Osteocyte (in vitro differentiated cells): ENCODE measurements around the gene SMARCE1. TPM values are rescaled to one million over a fixed set of nuclear protein-coding genes. Genes with fewer than 3 reads are reported as not detected.

Source experiments
- DNase-seq: peaks from one replicate; pipeline ENCODE4 v3.0.0; 2021; ENCODE audit warnings: mixed read lengths; ENCODE audit not compliant: unreplicated experiment; ENCODE audit errors: extremely low spot score
- H3K27ac Mint-ChIP-seq: one replicate; pipeline ENCODE4 v1.8.0; 2021; ENCODE audit warnings: mild to moderate bottlenecking, mixed read lengths; ENCODE audit not compliant: unreplicated experiment
- H3K27me3 Mint-ChIP-seq: one replicate; pipeline ENCODE4 v1.8.0; 2021; ENCODE audit warnings: mixed read lengths; ENCODE audit not compliant: unreplicated experiment
- H3K36me3 Mint-ChIP-seq: one replicate; pipeline ENCODE4 v1.8.0; 2021; ENCODE audit warnings: mixed read lengths; ENCODE audit not compliant: unreplicated experiment
- H3K4me1 Mint-ChIP-seq: one replicate; pipeline ENCODE4 v1.8.0; 2021; ENCODE audit warnings: mixed read lengths; ENCODE audit not compliant: unreplicated experiment
- H3K4me3 Mint-ChIP-seq: one replicate; pipeline ENCODE4 v1.8.0; 2021; ENCODE audit warnings: mild to moderate bottlenecking, moderate library complexity, mixed read lengths; ENCODE audit not compliant: unreplicated experiment
- H3K9me3 Mint-ChIP-seq: one replicate; pipeline ENCODE4 v1.8.0; 2021; ENCODE audit warnings: mixed read lengths; ENCODE audit not compliant: unreplicated experiment
- CTCF ChIP-seq: fragments of 200-600 bp; sonication (generic); IDR thresholded peaks from 2 replicates; pipeline ENCODE4 v1.5.0; 2021; ENCODE audit warnings: antibody characterized with exemption, mild to moderate bottlenecking, moderate library complexity
- total RNA-seq: library from RNA; stranded (reverse); gene quantifications from 2 replicates; pipeline ENCODE4 v1.2.1, GENCODE V29; 2021

The SMARCE1 gene
- total RNA-seq, 1 donor from 2014 or later = 145 TPM

GRCh38 chr17:40582328-40582901 lies 65.2 kb downstream of the SMARCE1 start:
- no peak overlapping the region for H3K4me3 Mint-ChIP-seq
- DNase-seq = no peak
- no peaks in the 10 kb centered on the region for H3K36me3 Mint-ChIP-seq
- peaks cover 57% of the 10 kb centered on the region for H3K27me3 Mint-ChIP-seq
- H3K27ac Mint-ChIP-seq = no peak overlapping the region
- no peak for TF ChIP-seq CTCF
- H3K4me1 Mint-ChIP-seq = no peaks in the 10 kb centered on the region
- peaks cover 17% of the 10 kb centered on the region for H3K9me3 Mint-ChIP-seq

GRCh38 chr17:40580140-40580539 lies 67.5 kb downstream of the SMARCE1 start:
- no peak overlapping the region for H3K27ac Mint-ChIP-seq
- no peak for TF ChIP-seq CTCF
- H3K36me3 Mint-ChIP-seq = no peaks in the 10 kb centered on the region
- no peaks in the 10 kb centered on the region for H3K4me1 Mint-ChIP-seq
- peaks cover 44% of the 10 kb centered on the region for H3K27me3 Mint-ChIP-seq
- H3K4me3 Mint-ChIP-seq = no peak overlapping the region
- no peak for DNase-seq
- peaks cover 12% of the 10 kb centered on the region for H3K9me3 Mint-ChIP-seq

- Mint-ChIP-seq H3K27ac (no peak overlapping the region), H3K4me1 (no peaks in the 10 kb centered on the region), H3K36me3 (no peaks in the 10 kb centered on the region), H3K27me3 (peaks cover 44% of the 10 kb centered on the region), H3K9me3 (peaks cover 12% of the 10 kb centered on the region), H3K4me3 (no peak overlapping the region)
- TF ChIP-seq CTCF = no peak
- DNase-seq = no peak
Measured at GRCh38 chr17:40579471-40579870, 68.1 kb downstream of the SMARCE1 start.

- TF ChIP-seq CTCF = no peak
- DNase-seq = no peak
- peaks cover 30% of the 10 kb centered on the region for H3K27me3 Mint-ChIP-seq
- H3K27ac Mint-ChIP-seq = no peak overlapping the region
- peaks cover 21% of the 10 kb centered on the region for H3K9me3 Mint-ChIP-seq
- no peaks in the 10 kb centered on the region for H3K36me3 Mint-ChIP-seq
- H3K4me1 Mint-ChIP-seq = no peaks in the 10 kb centered on the region
- H3K4me3 Mint-ChIP-seq = no peak overlapping the region
Measured at GRCh38 chr17:40577611-40578065, 70.0 kb downstream of the SMARCE1 start.

- no peak for DNase-seq
- Mint-ChIP-seq H3K27ac (no peak overlapping the region), H3K4me1 (no peaks in the 10 kb centered on the region), H3K36me3 (no peaks in the 10 kb centered on the region), H3K4me3 (no peak overlapping the region), H3K27me3 (peaks cover 34% of the 10 kb centered on the region), H3K9me3 (peaks cover 28% of the 10 kb centered on the region)
- no peak for TF ChIP-seq CTCF
Measured at GRCh38 chr17:40576113-40576740, 71.4 kb downstream of the SMARCE1 start.

Other genes with a start within 250 kb of the SMARCE1 start
- gene TOP2A, start 229.9 kb downstream of the SMARCE1 start, total RNA-seq = 41.9 and 43.3 TPM in 2 replicates
- 2,074 and 2,132 TPM in 2 replicates for gene IGFBP4, start 204.4 kb downstream of the SMARCE1 start, total RNA-seq
- gene TNS4, start 146.2 kb downstream of the SMARCE1 start, total RNA-seq = 0.21 and 0.73 TPM in 2 replicates
- 0.21 TPM in 1 of 2 replicates, not detected in the other for gene CCR7, start 82.3 kb downstream of the SMARCE1 start, total RNA-seq
- gene KRT222, start 17.4 kb upstream of the SMARCE1 start, total RNA-seq = not detected in 2 replicates
- gene KRT24, start 55.9 kb upstream of the SMARCE1 start, total RNA-seq = not detected in 2 replicates
- not detected in 2 replicates for gene KRT25, start 107.5 kb upstream of the SMARCE1 start, total RNA-seq
- gene KRT26, start 124.4 kb upstream of the SMARCE1 start, total RNA-seq = not detected in 2 replicates
- not detected in 2 replicates for gene KRT27, start 134.7 kb upstream of the SMARCE1 start, total RNA-seq
- not detected in 2 replicates for gene KRT28, start 152.1 kb upstream of the SMARCE1 start, total RNA-seq
- 46.5 and 49.0 TPM in 2 replicates for gene KRT10, start 174.8 kb upstream of the SMARCE1 start, total RNA-seq
- gene KRT12, start 219.4 kb upstream of the SMARCE1 start, total RNA-seq = not detected in 2 replicates
- not detected in 2 replicates for gene KRT20, start 237.4 kb upstream of the SMARCE1 start, total RNA-seq